ENCODE results near the gene TUBGCP5.
A peak's percentile ranks its signal among the peaks of the same experiment; 100 is the strongest.

TUBGCP5 gene

GRCh38 chr15:22974745-22975144 is 64.6 kb downstream of the TUBGCP5 start:
- DNase-seq (ENCODE audit: low read depth), result no peak
- TF ChIP-seq CTCF (IDR thresholded peaks at IDR 0.05; ENCODE audit: insufficient read depth, low read depth, low read length, missing control alignments), result no peak
- no peak overlapping the region for H3K4me3 ChIP-seq (ENCODE audit: low read depth, low read length)

GRCh38 chr15:22973987-22974386 is 65.4 kb downstream of the TUBGCP5 start:
- DNase-seq (ENCODE audit: low read depth), result no peak
- TF ChIP-seq CTCF (IDR thresholded peaks at IDR 0.05; ENCODE audit: insufficient read depth, low read depth, low read length, missing control alignments), result no peak
- no peak overlapping the region for H3K4me3 ChIP-seq (ENCODE audit: low read depth, low read length)

GRCh38 chr15:22973286-22973685 is 66.1 kb downstream of the TUBGCP5 start:
- peak; percentile 38 for DNase-seq (ENCODE audit: low read depth)
- no peak for TF ChIP-seq CTCF (IDR thresholded peaks at IDR 0.05; ENCODE audit: insufficient read depth, low read depth, low read length, missing control alignments)
- no peak overlapping the region for H3K4me3 ChIP-seq (ENCODE audit: low read depth, low read length)

- no peak overlapping the region for H3K4me3 ChIP-seq (ENCODE audit: low read depth, low read length)
- no peak for TF ChIP-seq CTCF (IDR thresholded peaks at IDR 0.05; ENCODE audit: insufficient read depth, low read depth, low read length, missing control alignments)
- DNase-seq (ENCODE audit: low read depth), result no peak
Observed at GRCh38 chr15:22969489-22969888, 69.9 kb downstream of the TUBGCP5 start.

GRCh38 chr15:22968366-22968765 is 71.0 kb downstream of the TUBGCP5 start:
- DNase-seq (ENCODE audit: low read depth), result peak; percentile 14
- H3K4me3 ChIP-seq (ENCODE audit: low read depth, low read length), result no peak overlapping the region
- TF ChIP-seq CTCF (IDR thresholded peaks at IDR 0.05; ENCODE audit: insufficient read depth, low read depth, low read length, missing control alignments), result no peak

- TF ChIP-seq CTCF (IDR thresholded peaks at IDR 0.05; ENCODE audit: insufficient read depth, low read depth, low read length, missing control alignments), result no peak
- no peak overlapping the region for H3K4me3 ChIP-seq (ENCODE audit: low read depth, low read length)
- DNase-seq (ENCODE audit: low read depth), result no peak
Observed at GRCh38 chr15:22967084-22967770, 72.1 kb downstream of the TUBGCP5 start.
